H1 (cell line): ENCODE results near the gene DDAH2. TPM values are rescaled to one million over a fixed set of nuclear protein-coding genes. Genes with fewer than 3 reads are reported as not detected.

Experiments
- CTCF ChIA-PET: fragments of 300-600 bp; sonication (Branson Sonifier 250); formaldehyde crosslinking; loops from one replicate; lab custom pipeline; 2021; ENCODE audit not compliant: partially characterized antibody; lab: Charles Lee
- POLR2A ChIA-PET: fragments of 300-600 bp; sonication (Branson Sonifier 250); formaldehyde crosslinking; loops from one replicate; lab custom pipeline; 2021; ENCODE audit warnings: inconsistent platforms; ENCODE audit not compliant: partially characterized antibody; lab: Charles Lee
- DNase-seq, 2 experiments: peaks; one replicate each; pipeline versions ENCODE4 v3.0.0 to v3.0.0-alpha.2; 2010 to 2022; ENCODE audit warnings: low spot score in 2 of 2, low read depth in 1 of 2, mixed read lengths in 1 of 2
- FAIRE-seq: peaks from 2 replicates; lab custom pipeline; 2011; peaks lifted over from hg19 to GRCh38; lab: Jason Lieb, UNC
- H2AFZ ChIP-seq: 2 replicates; pipeline ENCODE4 v1.8.1; 2012; ENCODE audit warnings: low read length, inconsistent platforms
- H2AK5ac ChIP-seq: 2 replicates; pipeline ENCODE4 v1.6.1; 2013; ENCODE audit warnings: low read depth, low read length
- H2BK120ac ChIP-seq: replicated peaks from 2 replicates; pipeline ENCODE3; 2013; ENCODE audit warnings: low read depth, low read length, inconsistent platforms
- H2BK12ac ChIP-seq: 2 replicates; pipeline ENCODE4 v1.6.1; 2013; ENCODE audit warnings: low read depth, low read length
- H2BK15ac ChIP-seq: 2 replicates; pipeline ENCODE4 v1.6.1; 2013; ENCODE audit warnings: low read length
- H2BK20ac ChIP-seq: 2 replicates; pipeline ENCODE4 v1.6.1; 2013; ENCODE audit warnings: low read length
- H2BK5ac ChIP-seq: 2 replicates; pipeline ENCODE4 v1.6.1; 2013; ENCODE audit warnings: low read depth, low read length
- H3K14ac ChIP-seq: 2 replicates; pipeline ENCODE4 v1.6.1; 2013; ENCODE audit warnings: inconsistent platforms; ENCODE audit not compliant: insufficient read length
- H3K18ac ChIP-seq: 2 replicates; pipeline ENCODE4 v1.6.1; 2013; ENCODE audit warnings: low read length; ENCODE audit errors: extremely low read depth
- H3K23ac ChIP-seq: 2 replicates; pipeline ENCODE4 v1.6.1; 2013; ENCODE audit warnings: inconsistent platforms; ENCODE audit not compliant: insufficient read length
- H3K23me2 ChIP-seq: 2 replicates; pipeline ENCODE4 v1.6.1; 2013; ENCODE audit warnings: low read depth, low read length
- H3K27ac ChIP-seq: 2 replicates; pipeline ENCODE4 v1.6.1; 2011; ENCODE audit warnings: low read depth, low read length, inconsistent platforms
- H3K27me3 ChIP-seq, 4 experiments: replicated peaks in 1 of 4; 1 replicate in 1 of 4; 2 replicates in 3 of 4; pipeline versions ENCODE4 v1.6.1 to v1.8.1; 2011 to 2013; ENCODE audit warnings: low read length in 3 of 4, mild to moderate bottlenecking in 3 of 4, inconsistent platforms in 2 of 4, mixed read lengths in 2 of 4, moderate library complexity in 1 of 4; ENCODE audit not compliant: control insufficient read depth in 3 of 4, insufficient read depth in 3 of 4; ENCODE audit errors: extremely low read depth in 1 of 4
- H3K36me3 ChIP-seq, 4 experiments: 2 replicates each; pipeline versions ENCODE4 v1.6.1 to v1.8.1; 2011 to 2013; ENCODE audit warnings: mild to moderate bottlenecking in 4 of 4, low read length in 3 of 4, moderate library complexity in 2 of 4, control low read depth in 1 of 4, inconsistent platforms in 1 of 4; ENCODE audit not compliant: insufficient read depth in 4 of 4, control insufficient read depth in 2 of 4
- H3K4ac ChIP-seq: replicated peaks from 2 replicates; pipeline ENCODE3; 2013; ENCODE audit warnings: low read length, low read depth, mixed read lengths, inconsistent platforms; ENCODE audit not compliant: insufficient read length
- H3K4me1 ChIP-seq, 4 experiments: replicated peaks in 1 of 4; 1 replicate in 1 of 4; 2 replicates in 3 of 4; pipeline versions ENCODE4 v1.6.1 to v1.8.1; 2011 to 2013; ENCODE audit warnings: low read length in 3 of 4, inconsistent platforms in 2 of 4, mixed read lengths in 1 of 4; ENCODE audit not compliant: insufficient read depth in 4 of 4, control insufficient read depth in 3 of 4
- H3K4me2 ChIP-seq, 2 experiments: 2 replicates each; pipeline versions ENCODE4 v1.6.1 to v1.8.1; 2011 to 2013; ENCODE audit warnings: low read depth in 2 of 2, low read length in 2 of 2, control low read depth in 1 of 2, inconsistent platforms in 1 of 2, mild to moderate bottlenecking in 1 of 2; ENCODE audit not compliant: insufficient read depth in 1 of 2
- H3K4me3 ChIP-seq, 4 experiments: fragments of 200-600, 300-600 bp in 1 of 4; sonication (generic), shearing (Covaris generic), sonication (Bioruptor Twin) in 1 of 4; 2 replicates each; pipeline versions ENCODE4 v1.5.1 to v1.8.1; 2011 to 2016; ENCODE audit warnings: low read length in 4 of 4, low read depth in 3 of 4, control low read depth in 2 of 4, inconsistent platforms in 2 of 4, mild to moderate bottlenecking in 2 of 4, mixed read lengths in 1 of 4, moderate library complexity in 1 of 4; ENCODE audit not compliant: insufficient read depth in 2 of 4; ENCODE audit errors: extremely low read depth in 1 of 4
- H3K56ac ChIP-seq: replicated peaks from 2 replicates; pipeline ENCODE3; 2013; ENCODE audit warnings: low read depth, mild to moderate bottlenecking, mixed read lengths, low read length, inconsistent platforms; ENCODE audit not compliant: insufficient read length
- H3K79me1 ChIP-seq: 2 replicates; pipeline ENCODE4 v1.6.1; 2013; ENCODE audit warnings: low read depth, low read length, control low read depth
- H3K79me2 ChIP-seq, 2 experiments: 2 replicates each; pipeline versions ENCODE4 v1.6.1 to v1.8.1; 2012 to 2013; ENCODE audit warnings: low read length in 2 of 2, mild to moderate bottlenecking in 2 of 2, inconsistent platforms in 1 of 2; ENCODE audit not compliant: insufficient read depth in 2 of 2, control insufficient read depth in 1 of 2
- H3K9ac ChIP-seq, 4 experiments: replicated peaks in 1 of 4; 1 replicate in 1 of 4; 2 replicates in 3 of 4; pipeline versions ENCODE4 v1.6.1 to v1.8.1; 2011 to 2013; ENCODE audit warnings: low read depth in 3 of 4, low read length in 3 of 4, control low read depth in 2 of 4, mild to moderate bottlenecking in 2 of 4, moderate library complexity in 2 of 4, inconsistent platforms in 1 of 4; ENCODE audit errors: extremely low read depth in 1 of 4
- H3K9me3 ChIP-seq, 2 experiments: 2 replicates each; pipeline versions ENCODE4 v1.6.1 to v1.8.1; 2012 to 2013; ENCODE audit warnings: mild to moderate bottlenecking in 2 of 2, moderate library complexity in 2 of 2, control low read depth in 1 of 2, inconsistent platforms in 1 of 2, low read depth in 1 of 2, low read length in 1 of 2, mixed read lengths in 1 of 2; ENCODE audit not compliant: insufficient read depth in 2 of 2
- H4K20me1 ChIP-seq, 2 experiments: replicated peaks in 1 of 2; 2 replicates each; pipeline versions ENCODE3 to v1.8.1; 2011 to 2013; ENCODE audit warnings: inconsistent platforms in 2 of 2, low read length in 2 of 2, mild to moderate bottlenecking in 1 of 2; ENCODE audit not compliant: insufficient read depth in 2 of 2, control insufficient read depth in 1 of 2
- H4K5ac ChIP-seq: 2 replicates; pipeline ENCODE4 v1.6.1; 2013; ENCODE audit warnings: low read length, low read depth, mixed read lengths, inconsistent platforms; ENCODE audit not compliant: insufficient read length
- H4K8ac ChIP-seq: 2 replicates; pipeline ENCODE4 v1.8.0; 2013; ENCODE audit warnings: mild to moderate bottlenecking, moderate library complexity, low read length, inconsistent platforms; ENCODE audit not compliant: insufficient read depth; ENCODE audit errors: extremely low read depth
- H4K91ac ChIP-seq: replicated peaks from 2 replicates; pipeline ENCODE3; 2013; ENCODE audit warnings: low read length, mixed read lengths, inconsistent platforms; ENCODE audit not compliant: insufficient read length
- CEBPB ChIP-seq: IDR thresholded peaks from 2 replicates; pipeline ENCODE4 v1.6.1; 2012; ENCODE audit warnings: low read depth, low read length
- CREB1 ChIP-seq: IDR thresholded peaks from 2 replicates; pipeline ENCODE4 v1.6.1; 2012; ENCODE audit warnings: inconsistent platforms
- POLR2A ChIP-seq, 2 experiments: IDR thresholded peaks; 1 replicate in 1 of 2; 2 replicates in 1 of 2; pipeline ENCODE4 v1.6.1; 2011; ENCODE audit warnings: low read depth in 2 of 2, low read length in 2 of 2, mild to moderate bottlenecking in 2 of 2; ENCODE audit errors: control extremely low read depth in 1 of 2
- POLR2AphosphoS5 ChIP-seq: IDR thresholded peaks from 2 replicates; pipeline ENCODE4 v1.6.1; 2011; ENCODE audit warnings: low read depth, low read length
- POU5F1 ChIP-seq: IDR thresholded peaks from 2 replicates; pipeline ENCODE4 v1.6.1; 2011; ENCODE audit warnings: low read depth, mild to moderate bottlenecking, low read length, moderate library complexity
- SIX5 ChIP-seq: IDR thresholded peaks from 2 replicates; pipeline ENCODE4 v1.6.1; 2011; ENCODE audit warnings: mild to moderate bottlenecking, low read depth, low read length
- WGBS, 2 experiments: shearing (Covaris generic) in 1 of 2; methylation state at CpG; one replicate each; pipeline versions ENCODE4 v1.1.6 to v1.1.7; 2013 to 2015; ENCODE audit warnings: low lambda C conversion rate in 2 of 2, mixed read lengths in 2 of 2, inconsistent platforms in 1 of 2, low coverage in 1 of 2, missing lambda C conversion rate in 1 of 2; ENCODE audit not compliant: insufficient replicate concordance in 2 of 2, insufficient coverage in 1 of 2, insufficient read length in 1 of 2; ENCODE audit errors: extremely low coverage in 1 of 2, missing lambda C conversion rate in 1 of 2; 5-methylcytosine and 5-hydroxymethylcytosine counted together
- polyA plus RNA-seq, 7 experiments: library from polyadenylated mRNA; depleted of rRNA in 3 of 7; stranded (reverse) in 5 of 7; unstranded in 2 of 7; fragments of >200 nt in 5 of 7; fragments of 200-250 nt in 2 of 7; gene quantifications; 1 replicate in 5 of 7; 2 replicates in 1 of 7; 4 replicates in 1 of 7; pipeline versions ENCODE4 v1.2.1 to v1.2.3, GENCODE V29; 2011 to 2013; ENCODE audit warnings: missing spikeins in 2 of 7, mixed read lengths in 2 of 7
- total RNA-seq: library from RNA; stranded (reverse); fragmentation: NEBNext Ultra II Directional; extraction: Animal tissue kit (Norgen Biotek cat#: 25700); gene quantifications from 2 replicates; pipeline ENCODE4 v1.2.1, GENCODE V29; 2021

The DDAH2 gene
- total and polyA plus RNA-seq, 2 of the 8 experiments (the other 6 are each of a cell fraction or from before 2014, with no cell fraction given): 53.3 to 73.5 TPM

GRCh38 chr6:31776989-31777666 is 48.0 kb upstream of the DDAH2 start, which contains the start of gene VWA7:
TSS of gene VWA7 (minus strand) at chr6:31777328. CDS start at chr6:31776779, 549 bp downstream.
- Histone ChIP-seq H3K4ac (no peak within 1 kb of the TSS), H3K79me1 (no peaks in the 10 kb centered on the region), H4K20me1 (no peaks in the 10 kb centered on the region), H3K4me1 (peaks cover 0 to 7% (median 3%) of the 10 kb centered on the region in 4 experiments; a peak in 4 of 7 replicates), H3K56ac (no peak within 1 kb of the TSS), H2BK5ac (no peak within 1 kb of the TSS), H3K27ac (peak within 1 kb of the TSS; percentile 26; the same call in 1 of the 2 replicates), H3K27me3 (no peaks in the 10 kb centered on the region; a peak in 1 of 7 replicates), H3K4me2 (peak within 1 kb of the TSS in 1 of 2 experiments; percentile 51; a peak in 2 of 4 replicates), H3K4me3 (no peak within 1 kb of the TSS), H4K5ac (no peak within 1 kb of the TSS), H4K91ac (no peak within 1 kb of the TSS), H3K23ac (no peak within 1 kb of the TSS), H3K36me3 (peaks cover 10 to 39% (median 32%) of the 10 kb centered on the region in 4 experiments; a peak in 7 of 8 replicates), H2AFZ (no peak within 1 kb of the TSS), H2AK5ac (no peak within 1 kb of the TSS), H2BK120ac (no peak within 1 kb of the TSS), H3K9ac (no peak within 1 kb of the TSS), H2BK12ac (no peak within 1 kb of the TSS), H3K14ac (no peak within 1 kb of the TSS), H3K79me2 (no peaks in the 10 kb centered on the region), H2BK20ac (no peak within 1 kb of the TSS), H3K18ac (no peak within 1 kb of the TSS), H4K8ac (peak within 1 kb of the TSS; percentile 40; the same call in 1 of the 2 replicates), H2BK15ac (no peak within 1 kb of the TSS), H3K9me3 (no peaks in the 10 kb centered on the region), H3K23me2 (0 out of 2 replicates have a peak, but pooled peaks cover 1% of the 10 kb centered on the region)
- WGBS, 2 experiments: 57% methylated on average over 12 of the region's 15 CpGs; no CpG with 5 or more reads in 1 of the 2 experiments
- peak in 1 of 2 experiments; percentile 63 for DNase-seq
- no peak for FAIRE-seq
- CTCF ChIA-PET: interaction anchor here (0.6 to 15.6 kb wide), 11 partner anchors 3 to 113 kb away, joined by 3 to 228 read pairs (median 3); partner anchors contain the start of genes MPIG6B, VARS1 and VWA7
- TF ChIP-seq POLR2AphosphoS5 (0 out of 2 replicates have a peak, but pooled peaks have one; percentile 25), POLR2A (IDR thresholded peaks at IDR 0.05; ENCODE audit: control extremely low read depth in 1 of 2, low read depth in 2 of 2, low read length in 2 of 2) (0 out of 3 replicates have a peak, but pooled peaks of 1 of the 2 experiments have one; percentile 19), CEBPB (no peak), POU5F1 (no peak), SIX5 (no peak), CREB1 (peak; percentile 54)
- POLR2A ChIA-PET: interaction anchor here (0.7 to 10.7 kb wide), 16 partner anchors 8 to 1207 kb away, joined by 3 to 85 read pairs (median 4); partner anchors contain the start of genes DDAH2, HSPA1B, LSM2 and MSH5
